Liver (tissue), 9 donors: ENCODE data around the gene PPP1R14C. TPM values are rescaled to one million over a fixed set of nuclear protein-coding genes. Genes with fewer than 3 reads are reported as not detected.

Source experiments
- DNase-seq: peaks from one replicate; pipeline ENCODE4 v3.0.0-alpha.2; 2017; ENCODE audit warnings: low spot score
- H3K27ac ChIP-seq, 2 donors: one replicate each; pipeline ENCODE4 v1.7.0; 2013; ENCODE audit warnings: inconsistent platforms in 2 of 2, low read length in 2 of 2, control low read depth in 1 of 2, low read depth in 1 of 2, mild to moderate bottlenecking in 1 of 2
- H3K27me3 ChIP-seq, 4 donors: one replicate each; pipeline versions ENCODE4 v1.6.1 to v1.7.0; 2013; ENCODE audit warnings: low read length in 3 of 4, inconsistent platforms in 1 of 4, mild to moderate bottlenecking in 1 of 4, moderate library complexity in 1 of 4; ENCODE audit not compliant: control insufficient read depth in 4 of 4, insufficient read depth in 4 of 4
- H3K36me3 ChIP-seq, 4 donors: one replicate each; pipeline versions ENCODE4 v1.6.1 to v1.7.0; 2013; ENCODE audit warnings: low read length in 3 of 4, mild to moderate bottlenecking in 3 of 4, low read depth in 1 of 4, moderate library complexity in 1 of 4; ENCODE audit not compliant: control insufficient read depth in 4 of 4, insufficient read depth in 3 of 4
- H3K4me1 ChIP-seq, 4 donors: one replicate each; pipeline versions ENCODE4 v1.6.1 to v1.7.0; 2013; ENCODE audit warnings: low read length in 3 of 4, mild to moderate bottlenecking in 3 of 4, moderate library complexity in 1 of 4; ENCODE audit not compliant: control insufficient read depth in 4 of 4, insufficient read depth in 4 of 4
- H3K4me3 ChIP-seq, 3 donors: one replicate each; pipeline versions ENCODE4 v1.6.1 to v1.7.0; 2013; ENCODE audit warnings: low read length in 3 of 3, control low read depth in 1 of 3, low read depth in 1 of 3, mild to moderate bottlenecking in 1 of 3
- H3K9ac ChIP-seq, 2 donors: one replicate each; pipeline ENCODE4 v1.7.0; 2013; ENCODE audit warnings: low read length in 2 of 2, mild to moderate bottlenecking in 2 of 2, moderate library complexity in 2 of 2, control low read depth in 1 of 2, low read depth in 1 of 2
- H3K9me3 ChIP-seq, 4 donors: one replicate each; pipeline versions ENCODE4 v1.6.1 to v1.7.0; 2013; ENCODE audit warnings: low read length in 3 of 4; ENCODE audit not compliant: control insufficient read depth in 4 of 4
- EGR1 ChIP-seq, 2 donors: IDR thresholded peaks; 2 replicates each; pipeline ENCODE4 v1.6.1; 2016 to 2018; ENCODE audit warnings: antibody characterized with exemption in 2 of 2, low read depth in 2 of 2
- FOXA1 ChIP-seq: IDR thresholded peaks from 2 replicates; pipeline ENCODE4 v1.6.1; 2016; ENCODE audit warnings: antibody characterized with exemption
- FOXA2 ChIP-seq: IDR thresholded peaks from 2 replicates; pipeline ENCODE4 v1.6.1; 2016; ENCODE audit warnings: antibody characterized with exemption
- HNF4A ChIP-seq, 2 donors: conservative IDR thresholded peaks; 2 replicates each; pipeline ENCODE4 v1.6.1; 2016; ENCODE audit warnings: antibody characterized with exemption in 2 of 2, mild to moderate bottlenecking in 2 of 2
- HNF4G ChIP-seq: IDR thresholded peaks from 2 replicates; pipeline ENCODE4 v1.6.1; 2016; ENCODE audit warnings: antibody characterized with exemption
- JUND ChIP-seq, 2 donors: IDR thresholded peaks; 2 replicates each; pipeline ENCODE4 v1.6.1; 2016; ENCODE audit warnings: antibody characterized with exemption in 2 of 2
- RAD21 ChIP-seq, 2 donors: IDR thresholded peaks; 2 replicates each; pipeline ENCODE4 v1.6.1; 2016; ENCODE audit warnings: antibody characterized with exemption in 2 of 2, mild to moderate bottlenecking in 2 of 2
- RXRA ChIP-seq, 2 donors: IDR thresholded peaks; 2 replicates each; pipeline ENCODE4 v1.6.1; 2017 to 2018; ENCODE audit warnings: antibody characterized with exemption in 2 of 2, mild to moderate bottlenecking in 1 of 2
- SP1 ChIP-seq: IDR thresholded peaks from 2 replicates; pipeline ENCODE4 v1.6.1; 2018; ENCODE audit warnings: antibody characterized with exemption, mild to moderate bottlenecking
- TAF1 ChIP-seq: conservative IDR thresholded peaks from 2 replicates; pipeline ENCODE4 v1.6.1; 2016; ENCODE audit warnings: antibody characterized with exemption, mild to moderate bottlenecking
- YY1 ChIP-seq: IDR thresholded peaks from 2 replicates; pipeline ENCODE4 v1.6.1; 2016; ENCODE audit warnings: antibody characterized with exemption, mild to moderate bottlenecking
- WGBS: extraction: QIAGEN DNeasy Blood & Tissue Kit; methylation state at CpG from one replicate; pipeline ENCODE4 v1.1.7; 2013; 5-methylcytosine and 5-hydroxymethylcytosine counted together
- polyA plus RNA-seq, 2 donors: library from polyadenylated mRNA; stranded (reverse) in 1 of 2; unstranded in 1 of 2; fragments of 200-250 nt in 1 of 2; fragments of >200 nt in 1 of 2; fragmentation: Nextera tagmentation in 1 of 2; extraction: Ambion mirVana in 1 of 2; gene quantifications; one replicate each; pipeline versions ENCODE4 v1.2.1 to v1.2.3, GENCODE V29; 2013 to 2015
- total RNA-seq, 2 donors: library from RNA; depleted of rRNA; stranded (reverse); fragments of >200 nt; gene quantifications; one replicate each; pipeline ENCODE4 v1.2.3, GENCODE V29; 2014
- TF ChIP-seq, protein P1 (sequence below): IDR thresholded peaks from 2 replicates; pipeline ENCODE4 v1.6.1; 2016; ENCODE audit warnings: antibody characterized with exemption, mild to moderate bottlenecking
- TF ChIP-seq, protein P2 (sequence below): IDR thresholded peaks from 2 replicates; pipeline ENCODE4 v1.6.1; 2016; ENCODE audit warnings: antibody characterized with exemption
- TF ChIP-seq, protein P3 (sequence below): IDR thresholded peaks from 2 replicates; pipeline ENCODE4 v1.6.1; 2016; ENCODE audit warnings: antibody characterized with exemption
- TF ChIP-seq, protein P4 (sequence below): IDR thresholded peaks from 2 replicates; pipeline ENCODE4 v1.6.1; 2016; ENCODE audit warnings: antibody characterized with exemption
- TF ChIP-seq, protein P5 (sequence below): fragments of 150-350 bp; IDR thresholded peaks from 2 replicates; pipeline ENCODE4 v1.5.1; 2017; ENCODE audit warnings: improper control_type of control experiment, low read depth, low read length; ENCODE audit not compliant: missing input control
- donor health status: healthy.
- donor health status: healthy.
- donor health status: healthy.
- donor health status: healthy.
- donor health status: healthy.

The PPP1R14C gene
- total and polyA plus RNA-seq, 4 donors, result 0.05 TPM; not detected in 3

DNA sequence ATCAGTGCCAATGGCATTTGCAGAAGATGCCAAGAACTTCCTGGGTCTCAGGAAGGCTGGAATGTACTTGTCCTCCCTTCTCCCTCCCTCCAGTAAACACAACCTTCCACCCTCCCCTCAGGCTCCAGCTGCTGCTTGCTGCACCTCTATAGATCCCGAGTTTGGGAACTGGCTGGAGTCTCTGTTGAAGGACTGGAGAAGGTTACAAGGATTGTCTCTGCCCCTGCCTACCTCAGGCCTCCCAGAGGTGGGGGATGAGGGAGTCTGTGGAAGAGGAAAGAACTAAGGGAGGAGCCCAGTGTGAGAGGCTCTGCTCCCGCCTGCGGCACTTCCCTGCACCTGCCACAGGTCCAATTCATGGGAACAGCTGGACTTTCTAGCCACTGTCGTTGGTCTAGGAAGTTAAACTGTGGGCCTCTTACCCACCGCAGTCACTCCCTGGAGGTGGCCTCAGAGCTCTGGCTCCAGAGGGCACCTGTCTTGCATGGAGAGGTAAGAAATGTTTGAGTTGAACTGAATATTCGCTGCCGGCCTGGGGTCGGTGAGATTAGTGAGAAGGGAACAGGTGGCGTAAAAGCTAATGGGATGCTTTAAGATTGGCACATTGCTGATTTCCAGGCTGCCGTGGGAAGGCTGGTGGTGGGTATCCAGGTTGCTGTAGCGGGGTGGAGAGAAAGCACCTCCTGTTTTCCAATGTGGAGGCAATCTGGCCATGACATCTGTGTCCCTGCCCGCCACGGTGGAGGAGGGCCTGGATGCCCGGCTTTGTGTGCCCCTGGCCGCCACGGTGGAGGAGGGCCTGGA lies 54.3 kb downstream of the PPP1R14C start:
- H3K9ac ChIP-seq, result no peak overlapping the region
- TF ChIP-seq, protein P1, sequence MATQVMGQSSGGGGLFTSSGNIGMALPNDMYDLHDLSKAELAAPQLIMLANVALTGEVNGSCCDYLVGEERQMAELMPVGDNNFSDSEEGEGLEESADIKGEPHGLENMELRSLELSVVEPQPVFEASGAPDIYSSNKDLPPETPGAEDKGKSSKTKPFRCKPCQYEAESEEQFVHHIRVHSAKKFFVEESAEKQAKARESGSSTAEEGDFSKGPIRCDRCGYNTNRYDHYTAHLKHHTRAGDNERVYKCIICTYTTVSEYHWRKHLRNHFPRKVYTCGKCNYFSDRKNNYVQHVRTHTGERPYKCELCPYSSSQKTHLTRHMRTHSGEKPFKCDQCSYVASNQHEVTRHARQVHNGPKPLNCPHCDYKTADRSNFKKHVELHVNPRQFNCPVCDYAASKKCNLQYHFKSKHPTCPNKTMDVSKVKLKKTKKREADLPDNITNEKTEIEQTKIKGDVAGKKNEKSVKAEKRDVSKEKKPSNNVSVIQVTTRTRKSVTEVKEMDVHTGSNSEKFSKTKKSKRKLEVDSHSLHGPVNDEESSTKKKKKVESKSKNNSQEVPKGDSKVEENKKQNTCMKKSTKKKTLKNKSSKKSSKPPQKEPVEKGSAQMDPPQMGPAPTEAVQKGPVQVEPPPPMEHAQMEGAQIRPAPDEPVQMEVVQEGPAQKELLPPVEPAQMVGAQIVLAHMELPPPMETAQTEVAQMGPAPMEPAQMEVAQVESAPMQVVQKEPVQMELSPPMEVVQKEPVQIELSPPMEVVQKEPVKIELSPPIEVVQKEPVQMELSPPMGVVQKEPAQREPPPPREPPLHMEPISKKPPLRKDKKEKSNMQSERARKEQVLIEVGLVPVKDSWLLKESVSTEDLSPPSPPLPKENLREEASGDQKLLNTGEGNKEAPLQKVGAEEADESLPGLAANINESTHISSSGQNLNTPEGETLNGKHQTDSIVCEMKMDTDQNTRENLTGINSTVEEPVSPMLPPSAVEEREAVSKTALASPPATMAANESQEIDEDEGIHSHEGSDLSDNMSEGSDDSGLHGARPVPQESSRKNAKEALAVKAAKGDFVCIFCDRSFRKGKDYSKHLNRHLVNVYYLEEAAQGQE, result no peak
- no peak for TF ChIP-seq HNF4A (conservative IDR thresholded peaks at IDR 0.05)
- no peak for TF ChIP-seq FOXA2
- no peak for TF ChIP-seq YY1
- TF ChIP-seq RXRA (IDR thresholded peaks at IDR 0.05), result no peak
- TF ChIP-seq, protein P2, sequence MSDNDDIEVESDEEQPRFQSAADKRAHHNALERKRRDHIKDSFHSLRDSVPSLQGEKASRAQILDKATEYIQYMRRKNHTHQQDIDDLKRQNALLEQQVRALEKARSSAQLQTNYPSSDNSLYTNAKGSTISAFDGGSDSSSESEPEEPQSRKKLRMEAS, result no peak
- no peak for TF ChIP-seq TAF1
- no peak for TF ChIP-seq HNF4G
- TF ChIP-seq, protein P3, sequence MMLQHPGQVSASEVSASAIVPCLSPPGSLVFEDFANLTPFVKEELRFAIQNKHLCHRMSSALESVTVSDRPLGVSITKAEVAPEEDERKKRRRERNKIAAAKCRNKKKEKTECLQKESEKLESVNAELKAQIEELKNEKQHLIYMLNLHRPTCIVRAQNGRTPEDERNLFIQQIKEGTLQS, result no peak
- no peak for TF ChIP-seq EGR1 (IDR thresholded peaks at IDR 0.05; ENCODE audit: low read depth in 2 of 2)
- TF ChIP-seq FOXA1, result no peak
- TF ChIP-seq SP1, result no peak
- TF ChIP-seq, protein P4, sequence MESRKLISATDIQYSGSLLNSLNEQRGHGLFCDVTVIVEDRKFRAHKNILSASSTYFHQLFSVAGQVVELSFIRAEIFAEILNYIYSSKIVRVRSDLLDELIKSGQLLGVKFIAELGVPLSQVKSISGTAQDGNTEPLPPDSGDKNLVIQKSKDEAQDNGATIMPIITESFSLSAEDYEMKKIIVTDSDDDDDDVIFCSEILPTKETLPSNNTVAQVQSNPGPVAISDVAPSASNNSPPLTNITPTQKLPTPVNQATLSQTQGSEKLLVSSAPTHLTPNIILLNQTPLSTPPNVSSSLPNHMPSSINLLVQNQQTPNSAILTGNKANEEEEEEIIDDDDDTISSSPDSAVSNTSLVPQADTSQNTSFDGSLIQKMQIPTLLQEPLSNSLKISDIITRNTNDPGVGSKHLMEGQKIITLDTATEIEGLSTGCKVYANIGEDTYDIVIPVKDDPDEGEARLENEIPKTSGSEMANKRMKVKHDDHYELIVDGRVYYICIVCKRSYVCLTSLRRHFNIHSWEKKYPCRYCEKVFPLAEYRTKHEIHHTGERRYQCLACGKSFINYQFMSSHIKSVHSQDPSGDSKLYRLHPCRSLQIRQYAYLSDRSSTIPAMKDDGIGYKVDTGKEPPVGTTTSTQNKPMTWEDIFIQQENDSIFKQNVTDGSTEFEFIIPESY, result no peak
- TF ChIP-seq, protein P5, sequence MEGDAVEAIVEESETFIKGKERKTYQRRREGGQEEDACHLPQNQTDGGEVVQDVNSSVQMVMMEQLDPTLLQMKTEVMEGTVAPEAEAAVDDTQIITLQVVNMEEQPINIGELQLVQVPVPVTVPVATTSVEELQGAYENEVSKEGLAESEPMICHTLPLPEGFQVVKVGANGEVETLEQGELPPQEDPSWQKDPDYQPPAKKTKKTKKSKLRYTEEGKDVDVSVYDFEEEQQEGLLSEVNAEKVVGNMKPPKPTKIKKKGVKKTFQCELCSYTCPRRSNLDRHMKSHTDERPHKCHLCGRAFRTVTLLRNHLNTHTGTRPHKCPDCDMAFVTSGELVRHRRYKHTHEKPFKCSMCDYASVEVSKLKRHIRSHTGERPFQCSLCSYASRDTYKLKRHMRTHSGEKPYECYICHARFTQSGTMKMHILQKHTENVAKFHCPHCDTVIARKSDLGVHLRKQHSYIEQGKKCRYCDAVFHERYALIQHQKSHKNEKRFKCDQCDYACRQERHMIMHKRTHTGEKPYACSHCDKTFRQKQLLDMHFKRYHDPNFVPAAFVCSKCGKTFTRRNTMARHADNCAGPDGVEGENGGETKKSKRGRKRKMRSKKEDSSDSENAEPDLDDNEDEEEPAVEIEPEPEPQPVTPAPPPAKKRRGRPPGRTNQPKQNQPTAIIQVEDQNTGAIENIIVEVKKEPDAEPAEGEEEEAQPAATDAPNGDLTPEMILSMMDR, result no peak
- TF ChIP-seq RAD21 (IDR thresholded peaks at IDR 0.05), result no peak
- TF ChIP-seq JUND (IDR thresholded peaks at IDR 0.05), result no peak
- H3K9me3 ChIP-seq, result no peaks in the 10 kb centered on the region
- H3K27me3 ChIP-seq, result no peaks in the 10 kb centered on the region
- peaks cover 1 to 10% (median 5%) of the 10 kb centered on the region in 4 donors for H3K4me1 ChIP-seq
- WGBS, result 89% methylated on average over 16 of the region's 16 CpGs
- no peak overlapping the region for H3K27ac ChIP-seq
- no peaks in the 10 kb centered on the region for H3K36me3 ChIP-seq
- no peak for DNase-seq
- no peak overlapping the region for H3K4me3 ChIP-seq
